Activated CD8-positive, alpha-beta memory T cell treated with anti-CD3 and anti-CD28 coated beads, Interleukin-2, amount 50 U/mL, for 48 hours (primary cell): ENCODE results near the gene CNTD1.
"Not testable (repeated sequence)": the region's sequence is repeated elsewhere in the genome, so short reads cannot be mapped to it uniquely, and the experiment has no call there.

Experiments used
- DNase-seq: peaks from one replicate; pipeline ENCODE4 v3.0.0-alpha.2; 2020

Gene CNTD1

GRCh38 chr17:42798383-42799380 is at the start of gene CNTD1, which contains the start of gene COA3:
Gene CNTD1 (plus strand): TSS chr17:42798861. CDS start chr17:42799068, 207 bp downstream.
Gene COA3 (minus strand): TSS chr17:42798704. CDS start chr17:42798681, 23 bp downstream.
- DNase-seq = peak; percentile 92

DNA sequence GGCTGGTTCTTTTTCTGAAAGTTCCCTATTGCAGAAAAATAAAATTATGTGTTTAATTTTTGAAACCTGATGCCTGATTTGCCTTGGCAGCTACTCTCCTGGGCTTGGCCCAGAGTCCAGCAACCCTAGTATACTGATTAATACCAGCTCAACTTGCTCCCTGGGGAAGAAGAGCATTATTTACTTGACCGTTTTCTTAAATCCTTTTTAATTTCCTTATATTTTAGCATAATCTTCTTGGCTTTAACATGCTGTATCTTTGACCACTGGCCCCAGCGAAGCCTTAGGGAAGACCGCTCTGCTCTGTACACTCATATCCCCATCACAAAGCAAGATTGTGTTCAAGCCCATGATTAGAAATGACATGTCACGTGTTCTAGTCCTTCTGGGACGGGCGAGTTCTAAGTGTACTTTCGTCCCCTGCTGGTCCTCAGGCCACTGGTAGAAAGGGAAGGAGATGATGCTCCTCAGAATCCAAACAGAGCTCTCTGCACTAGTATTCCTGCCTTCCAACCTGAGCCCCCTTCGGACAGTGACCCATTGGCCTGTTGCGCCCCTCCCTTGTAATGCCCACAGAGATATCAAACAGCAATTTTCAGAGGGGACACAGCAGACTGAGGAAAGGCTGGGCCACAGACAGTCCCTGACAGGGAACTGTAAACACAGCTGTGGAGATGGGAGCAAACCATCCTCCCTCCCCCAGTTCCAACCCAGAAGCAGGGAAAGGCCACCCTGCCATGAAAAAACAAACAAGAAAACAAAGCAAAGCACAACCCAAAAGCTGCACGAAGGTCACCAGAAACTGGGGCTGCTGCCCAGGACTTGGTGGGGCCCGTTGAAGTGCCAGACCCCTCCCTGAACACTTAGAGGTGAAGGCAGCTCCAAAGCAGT is 49.5 kb upstream of the CNTD1 start:
- DNase-seq = no peak

DNA sequence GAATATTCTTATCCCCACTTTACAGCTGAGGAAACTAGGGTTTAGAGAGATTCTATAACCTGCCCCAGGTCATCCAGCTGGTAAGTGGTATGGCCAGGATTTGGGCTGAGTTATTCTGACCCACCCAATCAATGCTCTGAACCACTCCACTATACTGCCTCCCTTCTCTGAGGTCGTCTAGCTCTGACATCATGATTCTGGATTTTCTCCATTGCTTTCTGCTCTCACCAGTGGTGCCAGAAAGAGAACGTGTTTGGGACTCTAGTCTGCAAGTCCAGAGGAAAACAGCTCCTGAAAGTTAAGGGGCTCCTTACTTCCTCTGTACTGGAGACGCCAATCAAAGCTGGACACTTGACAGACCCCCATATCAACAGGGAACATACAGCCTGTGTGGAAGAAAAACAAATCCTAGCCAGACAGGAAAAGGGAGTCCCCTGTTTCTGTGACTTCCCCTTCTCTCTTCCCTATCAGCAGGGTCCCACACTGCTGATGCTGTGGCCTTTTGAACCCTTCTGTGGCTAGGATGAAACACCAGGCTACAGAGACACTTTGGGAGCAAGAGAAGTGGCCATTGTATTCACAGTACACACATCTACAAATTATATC is 47.8 kb upstream of the CNTD1 start:
- no peak for DNase-seq

GRCh38 chr17:42751628-42752027 is 47.0 kb upstream of the CNTD1 start:
- no peak for DNase-seq

GRCh38 chr17:42754782-42755181 is 43.9 kb upstream of the CNTD1 start:
- DNase-seq = no peak

GRCh38 chr17:42759982-42760651 is 38.5 kb upstream of the CNTD1 start:
- DNase-seq = no peak

GRCh38 chr17:42760652-42761581 is 37.7 kb upstream of the CNTD1 start, which contains the start of gene RAMP2:
Gene RAMP2 (plus strand): TSS chr17:42761227. CDS start chr17:42761262, 35 bp downstream.
- no peak for DNase-seq

DNA sequence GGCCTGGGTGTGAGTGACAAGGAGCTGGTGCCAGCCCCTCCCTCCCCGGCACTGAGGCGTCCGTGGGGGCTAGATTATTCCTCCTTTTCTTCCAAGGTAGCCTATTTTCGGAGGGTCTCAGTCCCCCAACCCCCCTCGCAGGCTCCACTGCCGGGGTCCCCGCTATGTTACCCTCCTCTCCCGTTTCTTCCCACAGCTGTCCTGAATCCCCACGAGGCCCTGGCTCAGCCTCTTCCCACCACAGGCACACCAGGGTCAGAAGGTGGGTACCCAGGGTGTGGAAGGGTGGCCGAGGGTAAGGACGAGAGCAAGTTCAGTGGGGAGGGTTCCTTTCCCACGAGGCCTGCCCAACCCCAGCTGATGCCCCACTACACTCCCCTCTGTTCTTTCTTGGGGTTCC is 37.0 kb upstream of the CNTD1 start:
- DNase-seq = no peak

- DNase-seq = no peak
Measured at GRCh38 chr17:42766124-42766523, 32.5 kb upstream of the CNTD1 start.

DNA sequence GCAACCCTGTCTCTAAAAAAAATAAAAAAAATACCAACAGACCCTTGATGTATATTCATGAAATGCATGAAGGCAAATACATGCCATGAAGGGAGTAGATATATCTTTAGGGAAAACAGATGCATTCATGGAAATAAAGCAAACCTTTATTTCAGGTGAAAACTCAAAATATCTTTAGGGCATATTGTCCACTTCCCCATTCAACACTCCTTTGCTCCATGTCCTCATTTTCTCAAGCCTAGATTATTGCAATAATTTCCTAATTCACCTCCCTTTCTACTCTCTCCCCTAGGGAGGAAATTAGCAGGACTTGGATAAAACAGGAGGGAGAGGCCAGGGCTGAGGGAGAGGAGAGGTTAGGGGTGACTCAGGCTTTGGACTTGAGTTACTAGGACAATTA is 31.1 kb upstream of the CNTD1 start:
- no peak for DNase-seq

GRCh38 chr17:42768006-42768405 is 30.7 kb upstream of the CNTD1 start:
- DNase-seq = not testable (repeated sequence)

GRCh38 chr17:42769964-42770363 is 28.7 kb upstream of the CNTD1 start:
- not testable (repeated sequence) for DNase-seq

GRCh38 chr17:42772945-42773289 is 25.7 kb upstream of the CNTD1 start:
- DNase-seq = no peak

- DNase-seq = peak; percentile 83
Measured at GRCh38 chr17:42773290-42774035, 25.2 kb upstream of the CNTD1 start, which contains the start of gene VPS25. Gene VPS25 (plus strand): TSS chr17:42773449. CDS start chr17:42773476, 27 bp downstream.

DNA sequence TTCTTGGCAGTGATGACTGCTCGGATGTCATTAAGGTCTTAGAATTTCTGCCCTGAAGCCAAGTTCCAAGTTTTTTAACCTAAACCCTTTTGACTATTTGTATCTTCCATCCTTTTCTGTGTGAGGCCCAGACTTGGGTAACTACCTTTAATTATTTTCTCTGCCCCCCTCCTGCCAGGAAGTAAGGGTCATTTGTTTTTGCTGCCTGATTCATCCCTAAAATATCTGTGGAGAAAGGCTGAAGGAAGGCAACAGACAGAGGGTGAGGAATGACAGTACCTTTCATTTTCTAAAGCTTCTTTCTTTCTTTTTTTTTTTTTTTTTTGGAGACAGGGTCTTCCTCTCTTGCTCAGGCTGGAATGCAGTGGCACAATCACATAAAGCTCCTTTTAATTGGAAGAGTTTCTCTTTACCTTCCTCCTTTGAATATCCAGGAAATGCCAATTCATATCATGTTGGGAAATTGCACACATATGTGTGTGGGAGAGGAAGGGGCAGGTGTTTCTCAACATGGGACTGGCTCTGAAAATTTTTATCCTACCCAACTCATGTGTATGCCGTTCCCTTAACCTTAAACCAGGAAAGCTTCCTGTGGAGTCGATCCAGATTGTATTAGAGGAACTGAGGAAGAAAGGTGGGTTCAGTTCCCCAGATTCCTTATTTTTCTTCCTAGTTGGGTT is 24.5 kb upstream of the CNTD1 start:
- DNase-seq = no peak

DNA sequence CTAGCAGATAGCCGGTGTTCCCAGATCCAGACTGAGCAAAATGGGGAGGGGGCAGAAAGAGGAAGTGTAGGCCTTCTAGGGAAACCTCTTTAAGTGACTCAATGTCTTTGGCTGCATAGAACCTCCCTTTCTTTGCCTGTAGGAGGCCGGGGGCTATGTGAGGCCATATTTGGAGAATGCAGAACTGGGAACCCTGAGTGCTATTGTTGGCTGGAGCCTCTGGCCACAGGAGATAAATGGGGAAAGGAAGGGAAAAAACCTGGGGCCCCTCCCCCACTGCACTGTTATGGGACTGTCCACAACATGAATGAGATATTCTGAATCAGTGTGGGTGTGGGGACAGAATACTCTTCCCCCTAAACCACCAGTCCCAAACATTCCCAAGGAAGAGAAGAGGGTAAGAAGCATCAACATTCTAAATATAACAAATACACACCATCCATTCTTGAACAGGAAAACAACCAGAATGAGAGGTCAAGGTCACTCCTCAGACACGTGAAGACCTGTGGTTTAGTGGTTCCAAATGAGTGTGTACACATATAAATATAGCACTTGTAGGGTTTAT is 23.0 kb upstream of the CNTD1 start:
- DNase-seq = no peak

DNA sequence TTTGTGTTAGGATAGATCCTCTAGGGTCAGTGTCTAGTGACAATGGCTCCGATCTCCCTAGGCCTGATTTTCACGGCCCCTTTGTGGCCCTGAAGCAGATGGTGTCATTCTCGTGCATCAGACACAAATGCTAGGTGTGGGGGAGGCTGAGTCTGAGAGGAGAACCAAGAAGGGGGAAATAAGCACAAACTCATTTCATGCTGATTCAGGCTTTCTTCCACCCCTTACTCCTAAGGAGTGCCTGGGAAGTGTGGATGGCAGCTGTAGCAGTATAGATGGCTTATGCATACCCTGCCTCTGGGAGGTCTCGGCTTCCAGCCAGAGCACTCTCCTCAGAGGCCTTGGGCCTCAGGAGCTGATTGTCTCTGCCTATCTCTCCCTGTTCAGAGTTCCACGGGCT is 20.1 kb upstream of the CNTD1 start:
- no peak for DNase-seq

GRCh38 chr17:42779304-42779935 is 19.2 kb upstream of the CNTD1 start:
- DNase-seq = no peak
